Aorta (tissue), 5 donors: Measurements from ENCODE around the gene CRYBB2. TPM values are rescaled to one million over a fixed set of nuclear protein-coding genes. Genes with fewer than 3 reads are reported as not detected.
A peak's percentile ranks its signal among the peaks of the same experiment; 100 is the strongest.

Experiments used
- ATAC-seq: fragments of 200-7000 bp; cut with Tn5 transposase; one replicate; pipeline ENCODE4 v1.9.1; 2022; ENCODE audit warnings: moderate library complexity; ENCODE audit not compliant: low FRiP score
- DNase-seq, 2 donors: peaks; one replicate each; pipeline ENCODE4 v3.0.0-alpha.2; 2020
- H3K27ac ChIP-seq, 2 donors: one replicate each; pipeline ENCODE4 v1.5.1; 2013; ENCODE audit warnings: low read length in 2 of 2, mild to moderate bottlenecking in 2 of 2, moderate library complexity in 2 of 2, control low read depth in 1 of 2, inconsistent platforms in 1 of 2, low read depth in 1 of 2
- H3K27me3 ChIP-seq, 2 donors: one replicate each; pipeline ENCODE4 v1.6.1; 2013; ENCODE audit warnings: control low read depth in 1 of 2, low read length in 1 of 2, mild to moderate bottlenecking in 1 of 2, moderate library complexity in 1 of 2; ENCODE audit not compliant: insufficient read depth in 2 of 2, control insufficient read depth in 1 of 2
- H3K36me3 ChIP-seq, 2 donors: one replicate each; pipeline ENCODE4 v1.6.1; 2013; ENCODE audit warnings: control low read depth in 1 of 2, low read length in 1 of 2, mild to moderate bottlenecking in 1 of 2; ENCODE audit not compliant: insufficient read depth in 2 of 2, control insufficient read depth in 1 of 2
- H3K4me1 ChIP-seq, 2 donors: one replicate each; pipeline ENCODE4 v1.6.1; 2013; ENCODE audit warnings: low read length in 2 of 2, control low read depth in 1 of 2, mild to moderate bottlenecking in 1 of 2, moderate library complexity in 1 of 2; ENCODE audit not compliant: insufficient read depth in 2 of 2, control insufficient read depth in 1 of 2
- H3K4me3 ChIP-seq, 2 donors: one replicate each; pipeline ENCODE4 v1.5.1; 2013; ENCODE audit warnings: low read length in 2 of 2, control low read depth in 1 of 2, mild to moderate bottlenecking in 1 of 2
- H3K9me3 ChIP-seq: one replicate; pipeline ENCODE4 v1.6.1; 2013; ENCODE audit warnings: mild to moderate bottlenecking, low read length; ENCODE audit not compliant: control insufficient read depth
- WGBS, 2 donors: extraction: QIAGEN DNeasy Blood & Tissue Kit; methylation state at CpG; one replicate each; pipeline ENCODE4 v1.1.7; 2013; 5-methylcytosine and 5-hydroxymethylcytosine counted together
- intact Hi-C, 2 donors: fragments of 100-400 bp; cut with DNase I; formaldehyde crosslinking; loops; one replicate each; pipeline versions ENCODE4 v1.14.2 to v1.15.0; 2022
- polyA plus RNA-seq, 2 donors: library from polyadenylated mRNA; stranded (reverse); fragments of 200-250 nt; gene quantifications; one replicate each; pipeline ENCODE4 v1.2.3, GENCODE V29; 2013
- total RNA-seq, 2 donors: library from RNA; stranded (reverse); fragmentation: NEBNext Ultra II Directional; extraction: Animal tissue kit (Norgen Biotek cat#: 25700); gene quantifications; one replicate each; pipeline ENCODE4 v1.2.1, GENCODE V29; 2021
- donor health status: healthy with polysubstance abuse.
- donor health status: Bipolar disorder and iron deficiency.
- donor health status: DM: no; HTN: no; CAD: no.
- donor health status: DM: no; HTN: no; CAD: no.
- donor health status: DM: yes; HTN: yes; CAD: no.

The CRYBB2 gene
- total and polyA plus RNA-seq, 4 donors, result 0.45 to 2.8 TPM; not detected in 2

GRCh38 chr22:25193130-25193529, 26.3 kb upstream of the CRYBB2 start:
- Histone ChIP-seq H3K36me3 (peaks cover 5 to 17% of the 10 kb centered on the region in 2 donors), H3K9me3 (no peaks in the 10 kb centered on the region), H3K27ac (no peak overlapping the region), H3K4me3 (no peak overlapping the region), H3K4me1 (no peaks in the 10 kb centered on the region), H3K27me3 (no peaks in the 10 kb centered on the region)
- 64% methylated on average over 4 of the region's 4 CpGs for WGBS, 2 donors
- intact Hi-C loops, result no loop called here
- ATAC-seq, result no peak
- no peak for DNase-seq

- WGBS, 2 donors, result 43 to 46% methylated on average over 3 of the region's 3 CpGs
- Histone ChIP-seq H3K36me3 (peaks cover 5 to 18% of the 10 kb centered on the region in 2 donors), H3K27me3 (no peaks in the 10 kb centered on the region)
These were observed 25.9 kb upstream of the CRYBB2 start for GRCh38 chr22:25193548-25193947.

GRCh38 chr22:25196326-25196725, 23.1 kb upstream of the CRYBB2 start:
- WGBS, 2 donors, result 67 to 68% methylated on average over 5 of the region's 5 CpGs
- peaks cover 5 to 17% of the 10 kb centered on the region in 2 donors for H3K36me3 ChIP-seq

More at GRCh38 chr22:25193548-25193947, 25.9 kb upstream of the CRYBB2 start:
- Histone ChIP-seq H3K27ac (no peak overlapping the region), H3K9me3 (no peaks in the 10 kb centered on the region), H3K4me1 (no peaks in the 10 kb centered on the region), H3K4me3 (no peak overlapping the region)
- ATAC-seq, result no peak
- intact Hi-C loops, result no loop called here
- DNase-seq, result no peak

GRCh38 chr22:25197340-25197739, 22.1 kb upstream of the CRYBB2 start:
- DNase-seq (no peak), ATAC-seq (no peak)
- 91 to 92% methylated on average over 4 of the region's 4 CpGs for WGBS, 2 donors
- no peak overlapping the region for H3K27ac ChIP-seq
- intact Hi-C loops, result no loop called here
- no peaks in the 10 kb centered on the region for H3K4me1 ChIP-seq
- H3K4me3 ChIP-seq, result no peak overlapping the region
- H3K9me3 ChIP-seq, result no peaks in the 10 kb centered on the region
- H3K27me3 ChIP-seq, result no peaks in the 10 kb centered on the region
- H3K36me3 ChIP-seq, result peaks cover 5 to 13% of the 10 kb centered on the region in 2 donors

More at GRCh38 chr22:25196326-25196725, 23.1 kb upstream of the CRYBB2 start:
- Histone ChIP-seq H3K9me3 (no peaks in the 10 kb centered on the region), H3K4me1 (no peaks in the 10 kb centered on the region), H3K27me3 (no peaks in the 10 kb centered on the region), H3K4me3 (no peak overlapping the region), H3K27ac (no peak overlapping the region)
- intact Hi-C loops, result no loop called here
- ATAC-seq (no peak), DNase-seq (no peak)

GRCh38 chr22:25199731-25200520, 19.5 kb upstream of the CRYBB2 start, which contains the start of gene CRYBB3:
Gene CRYBB3, plus strand, starts transcription at chr22:25199858. Its CDS starts 1,539 bp downstream, at chr22:25201397.
- no peak for ATAC-seq
- Histone ChIP-seq H3K9me3 (no peaks in the 10 kb centered on the region), H3K27me3 (no peaks in the 10 kb centered on the region), H3K27ac (no peak within 1 kb of the TSS), H3K36me3 (peaks cover 0 to 8% of the 10 kb centered on the region in 2 donors), H3K4me1 (no peaks in the 10 kb centered on the region), H3K4me3 (no peak within 1 kb of the TSS)
- WGBS, 2 donors, result 57 to 61% methylated on average over 17 of the region's 17 CpGs
- no peak for DNase-seq
- intact Hi-C loops, result no loop called here

- no peak for DNase-seq
- Histone ChIP-seq H3K27ac (no peak overlapping the region), H3K9me3 (no peaks in the 10 kb centered on the region), H3K27me3 (no peaks in the 10 kb centered on the region), H3K4me3 (no peak overlapping the region), H3K4me1 (no peaks in the 10 kb centered on the region), H3K36me3 (peaks cover 0 to 8% of the 10 kb centered on the region in 2 donors)
- ATAC-seq, result no peak
- WGBS, 2 donors, result 82% methylated on average over 7 of the region's 7 CpGs
- intact Hi-C loops, result no loop called here
These were observed 18.5 kb upstream of the CRYBB2 start for GRCh38 chr22:25200967-25201366.

- Histone ChIP-seq H3K4me1 (no peaks in the 10 kb centered on the region), H3K36me3 (peaks cover 0 to 6% of the 10 kb centered on the region in 2 donors), H3K27me3 (no peaks in the 10 kb centered on the region), H3K27ac (no peak overlapping the region), H3K9me3 (no peaks in the 10 kb centered on the region), H3K4me3 (no peak overlapping the region)
- WGBS, 2 donors, result 63 to 73% methylated on average over 10 of the region's 10 CpGs
- intact Hi-C loops, result no loop called here
- no peak for ATAC-seq
- DNase-seq, result no peak
These were observed 17.7 kb upstream of the CRYBB2 start for GRCh38 chr22:25201557-25202273.

- no peaks in the 10 kb centered on the region for H3K9me3 ChIP-seq
- no peak overlapping the region for H3K27ac ChIP-seq
- no peaks in the 10 kb centered on the region for H3K27me3 ChIP-seq
- DNase-seq, result peak in 1 of 2 donors; percentile 79
- peaks cover 0 to 4% of the 10 kb centered on the region in 2 donors for H3K36me3 ChIP-seq
- intact Hi-C loops, result no loop called here
- H3K4me3 ChIP-seq, result no peak overlapping the region
- ATAC-seq, result no peak
- WGBS, 2 donors, result 51 to 55% methylated on average over 15 of the region's 15 CpGs
- H3K4me1 ChIP-seq, result no peaks in the 10 kb centered on the region
These were observed 17.0 kb upstream of the CRYBB2 start for GRCh38 chr22:25202290-25202921.
